ENCODE data around the gene SLC22A3.

- TF ChIP-seq CTCF (IDR thresholded peaks at IDR 0.05) (no peak), POLR2AphosphoS5 (IDR thresholded peaks at IDR 0.05) (no peak), POLR2A (IDR thresholded peaks at IDR 0.05) (no peak), EP300 (IDR thresholded peaks at IDR 0.05) (no peak)
These were observed 72.2 kb downstream of the SLC22A3 start for GRCh38 chr6:160420253-160420968.

All from gastroesophageal sphincter (tissue), 3 donors.